Kidney tubule cell (primary cell): Measurements from ENCODE around the gene TULP3.
"Not testable (repeated sequence)": the region's sequence is repeated elsewhere in the genome, so short reads cannot be mapped to it uniquely, and the experiment has no call there.

Source experiments
- DNase-seq: peaks from one replicate; pipeline ENCODE4 v3.0.0-alpha.2; 2018; ENCODE audit warnings: low spot score

Gene TULP3, protein sequence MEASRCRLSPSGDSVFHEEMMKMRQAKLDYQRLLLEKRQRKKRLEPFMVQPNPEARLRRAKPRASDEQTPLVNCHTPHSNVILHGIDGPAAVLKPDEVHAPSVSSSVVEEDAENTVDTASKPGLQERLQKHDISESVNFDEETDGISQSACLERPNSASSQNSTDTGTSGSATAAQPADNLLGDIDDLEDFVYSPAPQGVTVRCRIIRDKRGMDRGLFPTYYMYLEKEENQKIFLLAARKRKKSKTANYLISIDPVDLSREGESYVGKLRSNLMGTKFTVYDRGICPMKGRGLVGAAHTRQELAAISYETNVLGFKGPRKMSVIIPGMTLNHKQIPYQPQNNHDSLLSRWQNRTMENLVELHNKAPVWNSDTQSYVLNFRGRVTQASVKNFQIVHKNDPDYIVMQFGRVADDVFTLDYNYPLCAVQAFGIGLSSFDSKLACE

DNA sequence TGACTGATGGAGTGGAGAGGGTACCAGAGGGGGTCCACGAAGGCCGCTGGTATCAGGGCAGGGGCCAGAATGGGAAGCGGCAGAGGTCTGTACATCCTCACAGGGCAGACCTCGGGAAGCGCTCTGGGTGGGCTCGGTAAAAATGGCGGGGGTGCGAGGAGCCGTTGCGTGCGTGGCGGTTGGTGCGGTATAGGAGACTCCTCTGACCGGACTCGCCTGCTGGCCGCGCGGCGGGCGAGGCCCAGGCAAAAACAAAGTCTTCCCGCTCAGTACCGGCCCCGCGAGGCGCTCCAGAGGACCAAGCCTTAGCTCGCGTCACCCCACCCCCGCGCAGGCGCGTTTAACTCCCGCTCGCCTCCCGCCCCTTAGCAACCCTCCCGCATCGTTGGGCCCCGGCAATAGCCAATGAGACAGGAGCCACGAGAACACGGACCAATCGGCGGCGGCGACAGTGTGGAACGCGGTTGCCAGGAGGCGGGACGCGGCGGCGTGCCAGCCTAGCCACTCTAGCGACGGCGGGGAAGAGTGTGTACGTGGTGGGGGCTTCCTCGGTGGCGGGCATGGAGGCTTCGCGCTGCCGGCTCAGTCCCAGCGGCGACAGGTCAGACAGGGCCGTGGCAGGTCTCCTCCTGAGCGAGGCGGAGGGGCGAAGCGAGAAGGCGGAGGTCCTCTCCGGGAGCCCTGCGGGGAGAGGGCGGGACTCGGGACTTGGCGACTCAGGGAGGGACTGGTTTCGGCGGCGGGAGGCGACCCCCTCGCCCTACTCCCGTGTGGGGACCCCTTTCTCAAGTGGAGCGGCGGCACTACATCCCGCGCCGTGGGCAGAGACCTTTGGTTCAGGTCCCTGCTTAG lies at the start of gene TULP3:
Gene TULP3 (plus strand): TSS at position 504 of the 852 bp plus-strand sequence. CDS start 57 bp downstream, at position 561.
- peak; percentile 97 for DNase-seq

DNA sequence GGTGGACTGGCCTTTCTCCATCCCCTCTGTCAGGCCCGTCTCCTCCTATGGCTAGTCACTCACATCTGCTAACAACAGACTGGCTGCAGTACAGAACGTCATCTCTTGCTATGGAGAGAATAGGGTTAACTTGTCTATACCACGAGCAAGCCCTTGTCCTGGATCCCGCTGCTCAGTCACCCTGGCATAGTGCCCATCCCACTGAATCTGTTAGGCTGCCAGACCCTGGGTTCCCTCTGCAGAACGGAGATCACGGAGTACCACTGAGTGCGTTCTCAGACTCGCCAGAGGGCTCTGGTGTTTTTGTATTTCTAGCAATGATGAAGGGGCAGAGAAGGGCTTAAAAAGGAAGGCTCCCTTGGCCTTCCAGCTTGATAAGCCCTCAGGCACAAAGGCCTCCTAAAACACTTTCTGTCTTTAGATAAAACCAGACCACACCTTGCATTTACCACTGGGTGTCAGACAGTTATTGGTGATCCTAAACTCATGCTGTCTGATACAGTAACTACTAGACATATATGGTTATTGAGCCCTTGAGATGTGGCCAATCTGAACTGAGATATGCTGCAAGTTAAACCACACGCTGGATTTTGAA lies 49.5 kb upstream of the TULP3 start:
- DNase-seq, result no peak

DNA sequence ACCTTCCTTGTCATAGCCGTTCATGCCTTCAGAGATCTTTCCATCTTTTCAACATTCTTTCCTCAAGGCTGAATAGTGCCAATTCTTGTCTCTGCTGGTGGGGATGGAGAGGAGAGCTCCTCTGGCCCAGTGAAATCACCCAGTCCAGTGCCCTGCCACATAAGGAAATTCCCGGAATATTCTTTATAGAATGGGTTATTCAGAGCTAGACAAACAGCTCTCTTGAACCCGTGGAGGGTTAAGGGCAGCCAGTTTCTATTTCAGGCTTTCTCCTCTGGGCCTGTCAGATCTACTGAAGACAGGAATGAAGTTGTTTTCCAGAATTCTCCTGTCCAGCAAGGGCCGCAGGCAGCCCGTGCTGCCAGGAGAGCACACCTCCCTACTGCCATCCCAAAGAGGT lies 47.7 kb upstream of the TULP3 start:
- DNase-seq, result no peak

DNA sequence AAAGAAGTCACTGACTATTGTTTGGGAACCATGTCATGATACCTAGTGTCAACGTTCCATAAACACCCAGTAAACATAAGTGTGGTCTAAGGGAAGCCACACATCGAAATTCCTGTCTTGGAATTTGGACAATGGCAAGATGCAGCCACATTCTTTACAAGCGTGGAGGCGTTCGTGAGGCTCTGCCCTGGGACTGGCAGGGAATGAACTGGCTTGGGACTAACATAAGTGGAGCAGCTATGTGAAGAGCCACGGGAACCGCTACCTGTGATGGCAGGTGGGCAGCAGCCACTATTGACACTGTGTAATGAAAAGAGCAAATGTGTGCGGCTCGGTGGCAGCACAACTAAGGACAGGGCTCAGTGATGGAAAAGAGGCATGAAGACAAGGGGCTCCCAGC lies 45.9 kb upstream of the TULP3 start:
- no peak for DNase-seq

DNA sequence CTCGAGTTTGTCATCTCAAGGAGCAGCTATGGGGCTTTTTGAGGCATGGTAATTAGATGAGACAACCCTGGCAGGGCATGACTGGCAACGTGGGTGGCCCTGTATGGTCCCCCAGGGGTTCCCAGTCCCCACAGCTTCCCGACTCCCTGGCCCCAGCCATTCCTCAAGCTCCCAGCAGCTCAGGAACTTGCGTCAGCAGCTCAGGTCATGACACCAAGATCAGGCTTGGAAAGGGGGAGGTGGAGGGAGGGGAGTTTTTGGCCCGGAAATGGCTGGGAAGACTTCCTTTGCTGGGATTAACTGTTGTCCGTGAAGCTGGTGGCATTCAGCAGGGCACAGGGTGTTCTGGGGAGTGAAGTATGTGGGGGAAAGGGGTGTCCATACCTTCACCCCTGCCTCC lies 45.4 kb upstream of the TULP3 start:
- no peak for DNase-seq

DNA sequence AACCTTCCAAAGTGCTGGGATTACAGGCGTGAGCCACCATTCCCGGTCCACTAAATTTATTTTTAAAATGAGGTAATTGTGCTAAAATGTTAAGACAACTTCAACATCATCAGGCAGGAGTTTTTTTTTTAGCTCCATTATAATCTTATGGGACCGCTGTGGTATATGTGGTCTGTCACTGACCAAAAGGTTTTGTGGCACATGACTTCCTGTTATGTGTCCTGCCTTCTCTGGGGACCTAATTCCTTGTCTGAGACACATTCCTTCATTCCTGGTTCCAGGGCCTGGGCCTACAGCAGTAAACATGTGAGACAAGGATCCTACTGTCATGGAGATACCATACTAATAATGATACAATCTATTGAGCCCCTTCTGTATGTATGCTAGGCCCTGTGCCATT lies 38.8 kb upstream of the TULP3 start:
- no peak for DNase-seq

DNA sequence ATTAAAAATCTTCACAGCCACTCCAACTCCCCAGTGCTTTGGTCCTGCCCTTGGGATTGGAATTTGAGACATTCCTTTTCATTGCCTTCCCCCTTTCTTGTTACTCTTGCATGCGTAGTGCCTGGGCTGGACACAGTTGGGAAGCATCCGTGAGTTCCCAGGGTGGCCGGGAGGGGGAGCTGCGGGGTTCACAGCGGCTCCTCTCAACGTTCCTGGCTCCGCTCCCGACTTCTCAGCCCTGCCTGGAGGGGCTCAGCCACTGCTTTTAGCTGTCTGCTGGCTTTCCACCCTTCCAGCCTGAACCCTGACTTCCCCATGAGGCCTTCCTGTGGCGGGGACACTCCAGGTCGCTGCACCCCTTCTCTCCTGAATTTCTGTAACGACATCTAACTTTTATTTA lies 37.1 kb upstream of the TULP3 start:
- peak; percentile 71 for DNase-seq

DNA sequence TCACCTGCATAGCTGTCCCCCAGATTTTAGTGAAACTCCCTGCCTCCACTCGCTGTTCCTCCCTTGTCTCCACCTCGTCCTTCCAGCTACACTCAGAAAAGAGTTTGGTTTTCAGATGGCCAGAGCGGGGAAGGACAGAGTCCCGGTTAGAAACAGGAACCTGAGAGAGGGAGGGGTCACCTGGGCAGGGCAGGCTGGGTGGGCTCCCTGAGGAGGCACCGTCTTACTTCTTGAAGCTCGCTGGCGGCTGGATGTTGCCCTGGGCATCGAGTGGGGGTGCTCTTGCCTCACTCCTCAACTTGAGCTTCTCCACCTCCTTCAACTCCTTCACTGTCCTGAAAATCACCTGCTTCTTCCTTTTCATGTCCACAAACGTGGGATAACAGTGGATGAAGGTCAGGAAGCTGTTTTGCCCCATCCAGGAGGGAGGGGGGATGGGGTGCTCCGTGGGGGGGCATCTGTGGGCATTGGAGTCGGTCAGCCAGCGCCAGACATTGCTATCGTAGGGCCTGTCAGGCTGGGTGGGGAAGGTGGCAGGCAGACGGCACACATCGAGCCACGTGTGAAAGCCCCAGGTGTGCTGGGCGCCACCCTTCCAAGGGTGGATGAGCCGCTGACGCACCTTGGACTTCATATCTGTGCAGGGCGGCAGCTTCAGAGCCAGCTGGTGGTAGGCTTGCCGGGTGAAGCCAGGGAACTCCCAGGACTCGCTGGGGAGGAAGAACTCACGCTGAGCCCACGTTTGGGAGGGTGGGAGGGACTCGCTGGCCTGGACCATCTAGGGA lies 35.8 kb upstream of the TULP3 start:
- no peak for DNase-seq

DNA sequence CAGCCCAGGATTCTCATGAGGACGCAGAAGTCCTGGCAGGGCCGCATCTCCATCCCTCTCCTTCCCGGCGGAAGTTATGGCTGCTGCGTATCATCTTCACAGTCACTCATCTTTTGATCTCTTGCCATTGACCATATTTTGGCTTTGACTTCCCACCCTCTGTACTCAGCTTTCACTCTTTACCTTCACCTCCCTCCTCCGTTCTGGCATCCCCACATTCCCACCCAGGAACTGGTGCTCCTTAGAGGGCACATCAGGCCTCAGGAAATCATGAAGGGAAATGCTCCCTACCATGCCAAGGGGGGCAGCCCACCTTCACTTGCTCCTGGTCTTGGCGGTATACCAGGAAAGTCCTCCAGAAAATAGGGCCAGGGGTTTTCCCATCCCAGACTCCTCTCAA lies 35.1 kb upstream of the TULP3 start:
- DNase-seq, result no peak

DNA sequence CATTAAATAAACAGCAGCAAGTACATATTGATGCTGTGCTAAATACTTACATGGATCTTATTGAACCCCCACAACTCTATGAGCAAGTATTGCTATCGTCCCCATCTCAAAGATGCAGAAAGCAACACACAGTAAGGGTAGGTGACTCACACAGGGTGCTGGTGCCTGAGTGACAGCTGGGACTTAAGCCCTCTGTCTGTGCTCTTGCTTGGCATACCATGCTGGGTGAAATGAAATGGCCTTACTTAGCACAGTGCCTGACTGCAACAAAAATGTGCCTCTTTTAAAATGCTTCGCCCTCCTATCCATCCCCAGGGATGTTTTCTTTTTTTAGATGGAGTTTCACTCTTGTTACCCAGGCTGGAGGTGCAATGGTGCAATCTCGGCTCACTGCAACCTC lies 34.6 kb upstream of the TULP3 start:
- no peak for DNase-seq

DNA sequence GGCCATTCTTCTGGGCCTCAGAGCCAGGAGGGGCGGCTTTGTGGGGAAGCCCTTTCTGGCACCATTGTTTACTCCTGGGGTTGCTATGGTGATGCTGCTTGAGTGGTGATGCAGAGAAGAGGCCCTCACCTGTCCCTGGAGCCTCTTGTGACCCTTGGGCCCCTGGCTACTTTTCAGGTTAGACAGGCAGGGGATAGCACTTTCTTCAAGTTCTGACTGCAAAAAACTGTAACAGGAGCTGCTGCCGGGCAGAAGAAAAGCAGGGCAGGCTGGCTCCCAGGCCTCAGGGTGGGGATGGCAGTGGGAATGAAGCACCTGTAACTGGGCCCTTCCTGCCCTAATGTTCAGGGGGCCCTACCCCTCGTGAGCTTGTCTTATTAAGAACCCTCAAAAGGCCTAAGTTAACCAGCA lies 33.7 kb upstream of the TULP3 start, which contains the start of gene TEX52:
Gene TEX52 (minus strand): TSS at position 19 of the 411 bp plus-strand sequence. CDS start 13 bp downstream, at position 6.
- DNase-seq, result peak; percentile 46

DNA sequence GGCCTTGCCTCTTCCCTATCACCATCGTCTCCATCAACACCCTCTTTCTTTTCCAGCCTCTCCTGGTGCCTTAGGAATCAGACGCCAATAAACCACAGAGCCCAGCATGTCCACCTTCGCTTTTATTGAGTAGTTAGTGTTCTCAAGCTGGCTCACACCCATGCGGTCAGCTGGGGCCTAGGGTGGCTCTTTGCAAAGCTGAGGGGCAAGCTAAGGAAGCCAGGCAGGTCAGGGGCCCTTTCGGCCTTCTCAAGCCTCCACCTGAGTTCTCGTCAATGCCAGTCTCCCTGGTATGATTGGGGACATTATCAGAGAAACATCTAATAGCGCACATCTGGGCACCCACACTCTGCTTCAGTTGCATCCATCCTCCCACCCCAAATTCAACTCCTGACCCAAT lies 33.1 kb upstream of the TULP3 start:
- no peak for DNase-seq

DNA sequence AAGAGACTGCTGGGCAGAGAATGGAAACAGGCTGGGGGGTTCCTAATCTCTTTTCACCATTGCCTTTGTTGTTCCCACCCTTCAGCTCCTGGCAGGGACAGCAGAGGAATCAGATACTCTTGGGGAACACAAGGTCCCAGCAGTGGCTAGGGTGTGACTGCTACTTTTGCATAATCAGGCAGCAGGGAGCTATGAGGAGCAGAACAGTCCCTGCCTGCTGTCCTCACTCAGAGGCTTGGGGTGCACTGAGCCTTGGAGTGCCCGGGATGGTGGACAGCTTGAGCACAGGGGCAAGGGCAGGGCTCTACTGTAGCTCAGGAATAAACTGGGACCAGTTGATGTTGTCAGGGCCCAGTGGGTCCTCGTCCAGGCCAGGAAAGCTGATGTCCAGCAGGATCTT lies 32.4 kb upstream of the TULP3 start:
- no peak for DNase-seq

DNA sequence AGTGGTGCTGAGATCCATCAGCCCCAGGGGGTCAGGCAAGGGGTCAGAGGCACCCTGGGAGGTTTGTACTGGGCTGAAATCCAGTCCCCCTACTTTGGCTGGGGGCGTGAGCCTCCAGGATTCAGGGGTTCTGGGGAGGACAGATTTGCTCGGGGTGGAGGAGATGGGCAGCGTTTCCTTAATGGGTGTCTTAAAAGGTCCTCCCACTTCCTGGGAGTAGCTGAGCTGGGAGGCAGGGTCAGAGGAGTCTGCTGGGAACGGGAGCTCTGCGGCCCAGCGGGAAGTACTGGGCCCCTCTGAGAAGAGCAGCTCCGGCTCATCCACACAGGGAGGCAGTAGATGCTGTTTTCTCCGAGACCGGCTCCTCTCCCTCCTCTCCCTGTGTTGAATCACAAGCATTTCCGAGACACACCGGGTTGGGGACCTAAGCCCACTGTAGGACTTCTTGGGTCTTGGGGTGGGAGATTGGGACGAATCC lies 31.7 kb upstream of the TULP3 start:
- DNase-seq, result no peak

DNA sequence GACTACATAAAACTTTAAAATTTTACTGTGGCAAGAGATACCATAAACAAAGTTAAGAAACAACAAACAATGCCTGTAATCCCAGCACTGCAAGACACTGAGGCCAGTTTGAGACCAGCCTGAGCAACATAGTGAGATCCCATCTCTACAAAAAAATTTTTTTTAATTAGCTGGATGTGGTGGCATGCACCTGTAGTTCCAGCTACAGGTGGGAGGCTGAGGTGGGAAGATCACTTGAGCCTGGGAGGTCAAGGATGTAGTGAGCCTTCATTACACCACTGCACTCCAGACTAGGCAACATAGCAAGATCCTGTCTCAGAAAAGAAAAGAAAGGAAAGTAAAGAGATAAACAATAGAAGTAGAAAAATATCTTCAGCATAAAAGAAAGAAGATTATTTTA lies 30.5 kb upstream of the TULP3 start:
- no peak for DNase-seq

DNA sequence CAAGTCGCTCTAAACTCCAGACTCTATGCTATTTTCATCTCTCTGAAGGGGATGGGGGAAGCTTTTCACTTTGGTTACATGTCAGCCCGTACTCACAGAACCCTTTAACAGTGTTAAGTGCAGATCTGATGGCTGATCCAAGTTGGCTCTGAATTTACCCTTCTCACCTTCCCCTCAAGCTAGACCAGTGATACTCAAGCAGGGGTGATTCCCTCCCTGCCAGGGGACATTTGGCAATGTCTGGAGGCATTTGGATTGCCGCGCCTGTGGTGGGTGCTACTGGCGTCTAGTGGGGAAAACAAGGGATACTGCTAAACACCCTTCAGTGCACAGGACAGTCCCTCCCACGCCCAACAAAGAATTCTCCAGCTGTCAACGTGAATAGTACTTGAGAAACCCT lies 27.8 kb upstream of the TULP3 start:
- no peak for DNase-seq

DNA sequence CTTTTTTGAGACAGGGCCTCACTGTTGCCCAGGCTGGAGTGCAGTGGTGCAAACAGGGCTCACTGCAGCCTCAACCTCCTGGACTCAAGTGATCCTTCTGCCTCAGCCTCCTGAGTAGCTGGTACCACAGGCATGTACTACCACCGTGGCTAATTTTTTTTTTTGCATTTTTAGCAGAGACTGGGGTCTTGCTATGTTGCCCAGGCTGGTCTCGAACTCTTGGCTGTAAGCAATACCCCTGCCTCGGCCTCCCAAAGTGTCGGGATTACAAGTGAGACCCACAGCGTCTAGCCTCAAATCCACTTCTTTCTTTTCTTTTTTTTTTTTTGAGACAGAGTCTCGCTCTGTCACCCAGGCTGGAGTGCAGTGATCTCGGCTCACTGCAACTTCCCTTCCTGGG lies 27.3 kb upstream of the TULP3 start:
- DNase-seq, result not testable (repeated sequence)

DNA sequence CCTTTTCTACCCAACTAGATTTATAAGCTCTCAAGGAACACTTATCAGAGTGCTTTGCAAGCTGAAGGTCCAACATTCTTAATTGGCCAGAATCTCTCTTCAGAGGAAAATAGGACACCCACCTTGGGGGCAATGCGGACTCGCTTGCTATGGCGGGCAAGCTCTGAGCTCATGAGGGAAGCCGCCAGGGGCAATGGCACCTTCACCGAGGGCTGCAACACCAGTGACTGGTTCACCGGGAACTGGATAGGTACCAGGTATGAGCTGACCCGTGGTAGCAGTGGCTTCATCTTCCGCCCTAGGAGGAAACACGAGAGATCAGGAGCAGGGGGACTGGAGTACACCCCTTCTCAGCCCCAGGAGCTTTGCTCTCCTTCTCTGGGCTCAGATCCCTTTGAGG lies 26.5 kb upstream of the TULP3 start:
- DNase-seq, result no peak

DNA sequence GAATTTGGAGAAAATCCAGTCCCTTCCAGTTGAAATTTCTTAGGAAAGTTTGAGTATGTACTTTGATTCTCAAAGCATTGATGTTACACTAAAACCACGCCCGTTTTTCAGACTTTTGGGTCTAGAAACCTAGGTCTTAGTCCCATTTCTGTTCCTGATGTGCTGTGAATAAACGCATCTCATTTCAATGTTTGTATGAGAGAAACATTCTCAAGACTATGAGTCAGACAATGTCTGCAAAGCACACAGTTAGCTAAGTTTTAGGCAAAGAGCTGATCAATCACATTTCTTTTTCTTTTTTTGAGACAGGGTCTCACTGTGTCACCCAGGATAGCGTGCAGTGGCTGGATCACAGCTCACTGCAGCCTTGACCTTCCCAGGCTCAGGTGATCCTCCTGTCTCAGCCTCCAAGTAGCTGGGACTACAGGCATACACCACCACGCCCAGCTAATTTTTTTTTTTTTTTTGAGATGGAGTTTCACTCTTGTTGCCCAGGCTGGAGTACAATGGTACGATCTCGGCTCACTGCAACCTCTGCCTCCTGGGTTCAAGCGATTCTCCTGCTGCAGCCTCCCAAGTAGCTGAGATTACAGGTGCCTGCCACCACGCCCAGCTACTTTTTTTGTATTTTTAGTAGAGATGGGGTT lies 21.6 kb upstream of the TULP3 start:
- peak; percentile 13 for DNase-seq

DNA sequence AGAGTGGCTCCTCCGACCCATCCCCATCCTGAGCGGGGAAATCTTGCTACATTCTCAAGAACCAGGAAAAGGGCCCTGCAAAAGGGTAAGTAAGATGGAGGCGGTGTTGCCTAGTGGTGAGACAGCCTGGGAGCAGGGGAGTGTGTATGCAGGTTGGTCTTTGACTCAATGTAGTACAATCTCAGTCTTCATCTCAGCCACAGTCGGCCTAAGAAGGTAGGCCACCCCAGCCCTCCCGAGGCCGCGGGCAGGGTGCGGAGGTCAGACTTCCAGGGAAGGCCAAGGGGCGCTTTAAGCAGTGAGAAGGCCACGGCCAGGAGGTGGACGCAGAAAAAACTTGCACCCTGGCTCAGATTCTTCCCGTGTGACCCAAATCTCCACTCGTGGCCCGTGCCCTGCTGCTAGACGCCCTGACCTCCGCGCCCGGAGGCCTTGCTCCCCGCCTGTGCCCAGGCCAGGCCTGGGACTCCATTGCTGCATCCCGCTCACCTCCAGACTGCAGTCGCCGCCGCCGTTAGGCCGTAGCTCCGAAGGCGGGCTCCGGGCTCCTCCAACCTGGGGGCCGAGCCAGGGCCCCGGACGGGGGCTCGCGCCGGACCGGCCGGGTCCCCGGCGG lies 14.2 kb upstream of the TULP3 start:
- peak; percentile 46 for DNase-seq
